Measurements from ENCODE around the gene ARHGEF10L. TPM values are rescaled to one million over a fixed set of nuclear protein-coding genes. Genes with fewer than 3 reads are reported as not detected.

ARHGEF10L gene
- total RNA-seq, 1 experiment from 2014 or later = 10.5 TPM

DNA sequence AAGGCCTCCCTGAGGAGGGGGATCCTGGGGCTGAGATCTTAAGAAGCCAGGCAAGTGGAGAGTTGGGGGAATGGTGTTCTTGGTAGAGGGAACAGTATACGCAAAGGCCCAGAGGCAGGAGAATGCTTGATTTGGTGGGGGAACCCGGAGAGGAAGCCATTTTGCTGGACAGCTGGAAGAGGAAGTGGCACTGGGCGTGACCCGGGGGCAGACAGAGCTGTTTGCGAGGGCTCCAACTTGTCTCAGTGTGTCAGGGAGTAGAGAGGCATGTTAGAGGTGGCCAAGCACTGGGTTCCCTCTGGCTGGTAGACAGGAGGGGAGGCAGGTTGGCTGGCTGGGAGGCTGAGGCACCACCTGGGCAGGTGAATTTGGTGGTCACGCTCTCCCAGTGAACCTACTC lies 119.3 kb downstream of the ARHGEF10L start:
- H3K4me3 ChIP-seq = no peak overlapping the region
- H3K27ac ChIP-seq = no peak overlapping the region
- no peaks in the 10 kb centered on the region for H3K36me3 ChIP-seq
- no peaks in the 10 kb centered on the region for H3K4me1 ChIP-seq
- no peaks in the 10 kb centered on the region for H3K9me3 ChIP-seq (replicated peaks)
- H3K27me3 ChIP-seq = no peaks in the 10 kb centered on the region
- no peak for DNase-seq

GRCh38 chr1:17661546-17662157 lies 122.2 kb downstream of the ARHGEF10L start:
- Histone ChIP-seq H3K36me3 (no peaks in the 10 kb centered on the region), H3K4me3 (no peak overlapping the region), H3K27ac (no peak overlapping the region), H3K9me3 (replicated peaks) (no peaks in the 10 kb centered on the region), H3K4me1 (no peaks in the 10 kb centered on the region), H3K27me3 (no peaks in the 10 kb centered on the region)
- peak; percentile 63 to 84 for DNase-seq

GRCh38 chr1:17662296-17662695 lies 122.8 kb downstream of the ARHGEF10L start:
- Histone ChIP-seq H3K4me1 (no peaks in the 10 kb centered on the region), H3K27ac (no peak overlapping the region), H3K4me3 (no peak overlapping the region), H3K27me3 (no peaks in the 10 kb centered on the region), H3K9me3 (replicated peaks) (no peaks in the 10 kb centered on the region), H3K36me3 (no peaks in the 10 kb centered on the region)
- DNase-seq = no peak

DNA sequence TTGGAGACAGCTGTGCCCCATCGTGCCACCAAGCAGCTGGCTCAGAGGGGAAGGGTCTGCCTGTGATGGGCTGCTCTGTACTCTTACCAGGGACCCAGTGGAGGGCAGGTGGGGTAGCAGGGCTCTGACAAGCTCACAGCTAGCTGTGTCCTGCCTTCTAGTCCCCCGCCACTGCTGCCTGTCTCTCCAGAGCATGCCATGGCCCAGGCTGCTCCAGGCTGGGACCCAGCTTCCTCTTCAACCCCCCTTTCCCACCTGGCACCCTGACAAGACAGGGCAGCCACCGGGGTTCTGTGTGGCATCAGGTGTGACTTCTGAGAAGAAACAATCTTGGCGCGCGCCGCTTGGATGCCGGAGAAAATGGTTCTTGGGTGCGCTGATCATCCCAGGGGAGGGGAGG lies 123.3 kb downstream of the ARHGEF10L start:
- no peak for DNase-seq
- no peaks in the 10 kb centered on the region for H3K36me3 ChIP-seq
- no peak overlapping the region for H3K4me3 ChIP-seq

DNA sequence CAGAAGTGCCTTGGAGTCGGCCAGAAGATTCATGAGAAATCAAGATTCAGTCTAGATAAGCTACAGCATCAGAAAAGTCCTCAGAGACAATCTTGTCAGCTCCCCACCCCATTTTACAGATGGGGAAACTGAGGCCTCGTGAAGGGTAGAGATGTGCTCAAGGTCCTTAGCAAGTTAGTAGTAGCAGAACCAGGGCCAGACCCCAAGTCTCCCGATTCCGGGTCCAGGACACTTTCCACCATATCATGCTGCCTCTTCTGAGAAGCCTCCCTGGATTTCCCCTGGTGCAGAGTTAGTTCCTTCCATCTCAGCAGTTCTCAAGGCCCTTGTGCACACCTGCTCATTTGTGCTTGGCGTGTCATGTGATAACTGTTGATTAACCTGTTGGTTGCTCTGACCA lies 124.1 kb downstream of the ARHGEF10L start:
- Histone ChIP-seq H3K4me3 (no peak overlapping the region), H3K9me3 (replicated peaks) (no peaks in the 10 kb centered on the region), H3K4me1 (peaks cover 3% of the 10 kb centered on the region; the same call in 1 of the 2 replicates), H3K27me3 (no peaks in the 10 kb centered on the region), H3K27ac (no peak overlapping the region), H3K36me3 (no peaks in the 10 kb centered on the region)
- no peak for DNase-seq

More for the DNA sequence above, 123.3 kb downstream of the ARHGEF10L start:
- Histone ChIP-seq H3K4me1 (no peaks in the 10 kb centered on the region), H3K27me3 (no peaks in the 10 kb centered on the region), H3K9me3 (replicated peaks) (no peaks in the 10 kb centered on the region), H3K27ac (no peak overlapping the region)

- H3K27ac ChIP-seq = no peak overlapping the region
- H3K4me1 ChIP-seq = peaks cover 4% of the 10 kb centered on the region; the same call in 1 of the 2 replicates
- no peaks in the 10 kb centered on the region for H3K9me3 ChIP-seq (replicated peaks)
- DNase-seq = no peak
- H3K4me3 ChIP-seq = no peak overlapping the region
- no peaks in the 10 kb centered on the region for H3K36me3 ChIP-seq
- H3K27me3 ChIP-seq = no peaks in the 10 kb centered on the region
Measured at GRCh38 chr1:17664322-17664721, 124.8 kb downstream of the ARHGEF10L start.

DNA sequence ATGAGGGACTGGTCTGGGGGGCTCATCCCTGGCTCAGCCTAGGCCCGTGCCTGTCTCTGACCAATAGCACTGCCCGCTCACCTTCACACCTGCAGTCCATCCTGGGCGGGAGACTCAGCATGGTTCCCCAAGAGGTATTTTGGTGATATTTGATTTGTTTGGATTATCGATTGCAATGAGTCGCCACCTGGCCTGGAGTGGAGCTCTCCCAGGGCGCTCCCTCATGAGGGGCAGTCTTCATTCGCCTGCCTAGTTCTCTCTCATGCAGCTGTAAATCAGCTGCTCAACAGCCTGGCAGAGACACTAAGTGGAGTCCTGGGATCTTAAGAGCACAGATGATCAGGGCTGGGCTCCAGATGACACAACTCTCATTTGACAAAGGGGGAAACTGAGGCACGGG lies 125.6 kb downstream of the ARHGEF10L start:
- Histone ChIP-seq H3K27me3 (no peaks in the 10 kb centered on the region), H3K4me1 (peaks cover 4% of the 10 kb centered on the region; the same call in 1 of the 2 replicates), H3K27ac (no peak overlapping the region), H3K4me3 (no peak overlapping the region), H3K36me3 (no peaks in the 10 kb centered on the region), H3K9me3 (replicated peaks) (no peaks in the 10 kb centered on the region)
- DNase-seq = no peak

- peaks cover 6% of the 10 kb centered on the region; the same call in 1 of the 2 replicates for H3K4me1 ChIP-seq
- no peaks in the 10 kb centered on the region for H3K36me3 ChIP-seq
- H3K27ac ChIP-seq = no peak overlapping the region
- H3K9me3 ChIP-seq (replicated peaks) = no peaks in the 10 kb centered on the region
- no peaks in the 10 kb centered on the region for H3K27me3 ChIP-seq
- no peak overlapping the region for H3K4me3 ChIP-seq
- DNase-seq = no peak
Measured at GRCh38 chr1:17665950-17666720, 126.6 kb downstream of the ARHGEF10L start.

DNA sequence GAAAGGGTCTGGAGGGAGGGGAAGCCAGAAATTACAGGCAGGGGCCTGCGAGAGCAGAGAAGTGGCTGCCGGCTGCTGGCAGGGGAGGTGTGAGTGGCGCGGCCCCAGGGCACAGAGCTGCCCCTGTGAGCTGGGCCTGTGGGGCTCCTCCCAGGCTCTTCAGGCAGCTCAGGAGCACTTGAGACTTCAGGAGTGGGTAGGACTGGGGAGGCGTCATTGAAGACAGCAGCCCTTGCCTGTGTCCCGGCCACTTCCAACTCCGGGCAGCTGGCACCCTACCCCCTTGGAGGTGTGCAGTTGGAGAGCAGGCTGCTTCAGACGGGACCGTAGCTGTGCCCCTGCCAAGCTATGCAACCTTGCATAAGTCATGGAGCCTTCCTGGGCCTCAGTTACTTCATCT lies 128.1 kb downstream of the ARHGEF10L start:
- Histone ChIP-seq H3K9me3 (replicated peaks) (no peaks in the 10 kb centered on the region), H3K27me3 (no peaks in the 10 kb centered on the region), H3K27ac (peak overlapping the region; percentile 46), H3K36me3 (no peaks in the 10 kb centered on the region), H3K4me1 (peaks cover 18% of the 10 kb centered on the region), H3K4me3 (no peak overlapping the region)
- no peak for DNase-seq

- no peaks in the 10 kb centered on the region for H3K9me3 ChIP-seq (replicated peaks)
- H3K27ac ChIP-seq = peak overlapping the region; percentile 46
- peaks cover 24% of the 10 kb centered on the region for H3K4me1 ChIP-seq
- peak; percentile 52 to 61 for DNase-seq
- H3K36me3 ChIP-seq = no peaks in the 10 kb centered on the region
- no peaks in the 10 kb centered on the region for H3K27me3 ChIP-seq
- no peak overlapping the region for H3K4me3 ChIP-seq
Measured at GRCh38 chr1:17668195-17668594, 128.7 kb downstream of the ARHGEF10L start.

GRCh38 chr1:17668624-17669175 lies 129.2 kb downstream of the ARHGEF10L start:
- Histone ChIP-seq H3K4me1 (peaks cover 29% of the 10 kb centered on the region), H3K4me3 (no peak overlapping the region), H3K27ac (peak overlapping the region; percentile 46), H3K27me3 (no peaks in the 10 kb centered on the region), H3K36me3 (no peaks in the 10 kb centered on the region), H3K9me3 (replicated peaks) (no peaks in the 10 kb centered on the region)
- DNase-seq = peak in 1 of 2 experiments; percentile 30

DNA sequence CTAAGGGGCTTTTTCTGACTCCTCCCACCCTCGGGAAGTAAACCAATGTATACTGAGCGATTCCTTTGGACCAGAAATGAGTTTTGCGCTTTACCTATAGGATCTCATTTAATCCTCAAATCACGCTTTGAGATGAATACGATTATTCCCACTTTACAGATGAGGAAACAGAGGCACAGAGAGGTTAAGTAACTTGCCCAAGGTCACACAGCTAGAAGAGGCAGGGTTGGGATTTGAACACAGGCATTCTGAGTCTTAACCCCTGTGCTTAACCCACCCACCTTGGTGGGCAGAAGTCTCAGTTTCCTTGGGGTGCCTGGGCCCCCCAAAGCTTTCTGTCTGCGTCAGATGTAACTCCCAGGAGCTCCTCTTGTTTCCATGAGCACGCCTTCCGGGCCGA lies 129.8 kb downstream of the ARHGEF10L start:
- Histone ChIP-seq H3K36me3 (no peaks in the 10 kb centered on the region), H3K4me1 (peaks cover 30% of the 10 kb centered on the region), H3K4me3 (no peak overlapping the region), H3K9me3 (replicated peaks) (no peaks in the 10 kb centered on the region), H3K27ac (no peak overlapping the region), H3K27me3 (no peaks in the 10 kb centered on the region)
- no peak for DNase-seq

DNA sequence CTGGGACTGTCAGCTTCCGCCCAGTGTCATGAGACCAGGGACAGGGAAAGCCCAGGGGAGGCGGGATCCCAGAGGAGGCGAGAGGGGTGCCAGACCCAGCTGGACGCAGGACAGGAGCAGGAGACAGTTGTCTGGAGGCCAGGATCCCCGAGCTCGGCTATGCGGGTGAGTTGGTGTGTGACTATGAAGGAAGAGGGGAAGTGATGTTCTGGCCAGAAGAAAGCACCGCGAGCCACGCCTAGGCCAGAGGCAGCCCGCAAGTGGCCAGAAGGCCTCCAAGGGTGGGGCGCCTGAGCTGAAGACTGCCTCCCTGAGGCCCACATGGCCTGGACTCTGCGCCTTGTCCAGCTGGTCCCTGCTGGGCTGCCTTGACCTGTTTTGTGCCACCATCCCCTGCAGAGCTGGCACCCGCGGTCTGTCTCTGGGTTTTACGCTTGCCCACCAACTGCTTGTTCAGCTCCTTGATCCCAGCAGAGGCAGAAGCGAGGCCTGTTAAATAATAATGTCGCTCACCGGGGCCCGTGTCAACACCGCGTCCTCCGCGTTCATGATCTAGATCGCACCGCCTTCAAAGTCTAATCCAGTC lies 130.5 kb downstream of the ARHGEF10L start:
- Histone ChIP-seq H3K27me3 (no peaks in the 10 kb centered on the region), H3K9me3 (replicated peaks) (no peaks in the 10 kb centered on the region), H3K4me3 (no peak overlapping the region), H3K4me1 (peaks cover 30% of the 10 kb centered on the region), H3K27ac (no peak overlapping the region), H3K36me3 (no peaks in the 10 kb centered on the region)
- no peak for DNase-seq

- H3K27ac ChIP-seq = no peak overlapping the region
- no peak overlapping the region for H3K4me3 ChIP-seq
- peaks cover 30% of the 10 kb centered on the region for H3K4me1 ChIP-seq
- H3K36me3 ChIP-seq = no peaks in the 10 kb centered on the region
- no peaks in the 10 kb centered on the region for H3K27me3 ChIP-seq
- no peak for DNase-seq
- no peaks in the 10 kb centered on the region for H3K9me3 ChIP-seq (replicated peaks)
Measured at GRCh38 chr1:17670587-17671313, 131.3 kb downstream of the ARHGEF10L start.
